Ishikawa (cell line): Measurements from ENCODE around the gene BABAM2.

Experiments
- CEBPB ChIP-seq: IDR thresholded peaks from 2 replicates; pipeline ENCODE4 v1.6.1; 2012
- NFIC ChIP-seq: IDR thresholded peaks from 2 replicates; pipeline ENCODE4 v1.6.1; 2012
- TAF1 ChIP-seq: IDR thresholded peaks from 2 replicates; pipeline ENCODE4 v1.6.1; 2012; ENCODE audit warnings: low read depth, mild to moderate bottlenecking
- TEAD4 ChIP-seq: IDR thresholded peaks from 2 replicates; pipeline ENCODE4 v1.6.1; 2012
- TF ChIP-seq, protein P1 (sequence below): IDR thresholded peaks from 2 replicates; pipeline ENCODE4 v1.6.1; 2012
- TF ChIP-seq, protein P2 (sequence below): IDR thresholded peaks from 2 replicates; pipeline ENCODE4 v1.6.1; 2012

DNA sequence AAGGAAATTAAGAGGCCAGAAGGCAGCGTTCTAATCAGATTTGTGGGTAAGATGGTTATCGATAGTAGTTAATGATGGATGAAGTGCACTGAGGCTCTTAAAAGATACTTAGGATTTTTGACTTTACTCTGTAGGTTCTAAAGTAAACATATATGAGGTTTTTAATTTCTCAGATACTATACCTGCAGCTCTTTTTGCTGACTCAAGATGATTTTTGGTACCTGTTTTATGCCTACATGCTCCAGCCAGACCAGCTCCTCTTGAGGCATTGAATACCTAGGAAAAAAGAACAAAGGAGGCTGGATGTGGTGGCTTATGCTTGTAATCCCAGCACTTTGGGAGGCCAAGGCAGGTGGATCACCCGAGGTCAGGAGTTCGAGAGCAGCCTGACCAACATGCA is 260.5 kb downstream of the BABAM2 start:
- TF ChIP-seq CEBPB (no peak), NFIC (no peak), TEAD4 (no peak), TAF1 (no peak)
- TF ChIP-seq, protein P1, sequence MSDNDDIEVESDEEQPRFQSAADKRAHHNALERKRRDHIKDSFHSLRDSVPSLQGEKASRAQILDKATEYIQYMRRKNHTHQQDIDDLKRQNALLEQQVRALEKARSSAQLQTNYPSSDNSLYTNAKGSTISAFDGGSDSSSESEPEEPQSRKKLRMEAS: no peak
- TF ChIP-seq, protein P2, sequence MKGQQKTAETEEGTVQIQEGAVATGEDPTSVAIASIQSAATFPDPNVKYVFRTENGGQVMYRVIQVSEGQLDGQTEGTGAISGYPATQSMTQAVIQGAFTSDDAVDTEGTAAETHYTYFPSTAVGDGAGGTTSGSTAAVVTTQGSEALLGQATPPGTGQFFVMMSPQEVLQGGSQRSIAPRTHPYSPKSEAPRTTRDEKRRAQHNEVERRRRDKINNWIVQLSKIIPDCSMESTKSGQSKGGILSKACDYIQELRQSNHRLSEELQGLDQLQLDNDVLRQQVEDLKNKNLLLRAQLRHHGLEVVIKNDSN: no peak
